SJSA1 (cell line): ENCODE measurements around the gene PRDM16. TPM values are rescaled to one million over a fixed set of nuclear protein-coding genes. Genes with fewer than 3 reads are reported as not detected.

Experiments
- DNase-seq, 2 experiments: peaks; one replicate each; pipeline ENCODE4 v3.0.0-alpha.2; 2015 to 2020; ENCODE audit warnings: low spot score in 2 of 2, low read depth in 1 of 2
- H3K27ac ChIP-seq: fragments of 250-450 bp; sonication (Bioruptor Pico); 2 replicates; pipeline ENCODE4 v1.5.1; 2020; ENCODE audit warnings: mild to moderate bottlenecking, moderate library complexity
- H3K27me3 ChIP-seq: fragments of 250-450 bp; sonication (Bioruptor Pico); replicated peaks from 2 replicates; pipeline ENCODE4 v1.5.1; 2020; ENCODE audit warnings: mild to moderate bottlenecking, moderate library complexity
- H3K36me3 ChIP-seq: fragments of 250-450 bp; sonication (Bioruptor Pico); 2 replicates; pipeline ENCODE4 v1.5.1; 2020; ENCODE audit warnings: mild to moderate bottlenecking
- H3K4me1 ChIP-seq: fragments of 250-450 bp; sonication (Bioruptor Pico); replicated peaks from 2 replicates; pipeline ENCODE4 v1.6.1; 2021; ENCODE audit warnings: mild to moderate bottlenecking
- H3K4me3 ChIP-seq: fragments of 250-450 bp; sonication (Bioruptor Pico); 2 replicates; pipeline ENCODE4 v1.5.1; 2020; ENCODE audit warnings: mild to moderate bottlenecking
- H3K9me3 ChIP-seq: fragments of 250-450 bp; sonication (Bioruptor Pico); replicated peaks from 2 replicates; pipeline ENCODE4 v1.5.1; 2020; ENCODE audit warnings: mild to moderate bottlenecking
- total RNA-seq: library from RNA; depleted of rRNA; stranded (reverse); fragments of >200 nt; shearing (Covaris generic); gene quantifications from 2 replicates; pipeline ENCODE4 v1.2.3, GENCODE V29; 2014

PRDM16 gene
- total RNA-seq, 1 experiment from 2014 or later = 0.05 TPM

DNA sequence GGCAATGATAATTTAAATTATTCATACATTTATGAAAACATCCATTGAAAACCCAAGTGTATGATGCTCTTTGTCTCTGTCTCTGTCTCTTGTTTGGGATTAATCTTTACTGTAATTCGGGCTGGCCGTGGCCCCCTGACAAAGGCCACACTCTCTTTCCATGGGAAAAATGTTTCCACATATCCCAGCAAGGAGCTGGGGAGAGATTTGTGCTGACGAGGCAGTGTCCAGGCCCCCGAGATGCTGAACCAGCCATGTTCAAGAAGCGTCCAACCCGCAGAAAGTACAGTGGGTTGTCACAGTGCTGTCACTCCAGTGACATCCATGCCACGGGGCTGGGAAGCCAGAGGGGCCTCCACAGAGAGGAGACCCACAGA lies 147.0 kb downstream of the PRDM16 start:
- H3K27ac ChIP-seq = no peak overlapping the region

DNA sequence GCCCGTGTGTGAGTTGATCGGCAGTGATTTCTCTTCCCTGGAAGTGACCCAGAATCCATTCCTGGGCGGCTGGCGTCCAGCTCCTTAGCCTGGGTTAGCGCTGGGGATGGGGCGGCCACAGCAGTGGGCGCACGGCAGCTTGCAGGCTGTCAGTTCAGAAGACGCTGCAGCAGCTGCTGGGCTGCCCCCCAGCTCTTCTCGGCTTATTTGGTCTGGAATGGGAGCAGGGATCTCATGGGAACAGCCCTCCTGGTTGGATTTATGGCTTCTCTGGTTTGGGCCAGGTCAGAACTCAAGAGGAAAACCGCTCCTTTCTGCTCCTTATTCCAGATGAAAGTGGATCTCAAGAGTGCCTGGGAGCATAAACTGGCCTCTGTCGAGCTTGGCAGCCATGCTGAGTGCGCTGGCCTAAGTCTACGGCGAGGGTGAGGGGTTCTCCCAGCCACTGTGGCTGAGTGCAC lies 148.2 kb downstream of the PRDM16 start:
- no peaks in the 10 kb centered on the region for H3K27me3 ChIP-seq
- DNase-seq = no peak

More for the DNA sequence above, 147.0 kb downstream of the PRDM16 start:
- no peaks in the 10 kb centered on the region for H3K36me3 ChIP-seq
- no peaks in the 10 kb centered on the region for H3K27me3 ChIP-seq
- no peaks in the 10 kb centered on the region for H3K4me1 ChIP-seq
- DNase-seq = no peak
- no peaks in the 10 kb centered on the region for H3K9me3 ChIP-seq
- H3K4me3 ChIP-seq = no peak overlapping the region

GRCh38 chr1:3217979-3218679 lies 149.1 kb downstream of the PRDM16 start:
- no peaks in the 10 kb centered on the region for H3K4me1 ChIP-seq
- H3K4me3 ChIP-seq = no peak overlapping the region
- no peak for DNase-seq
- no peaks in the 10 kb centered on the region for H3K9me3 ChIP-seq
- no peak overlapping the region for H3K27ac ChIP-seq
- no peaks in the 10 kb centered on the region for H3K36me3 ChIP-seq
- no peaks in the 10 kb centered on the region for H3K27me3 ChIP-seq

More for the DNA sequence above, 148.2 kb downstream of the PRDM16 start:
- Histone ChIP-seq H3K4me1 (no peaks in the 10 kb centered on the region), H3K4me3 (no peak overlapping the region), H3K9me3 (no peaks in the 10 kb centered on the region), H3K36me3 (no peaks in the 10 kb centered on the region), H3K27ac (no peak overlapping the region)

- Histone ChIP-seq H3K27me3 (no peaks in the 10 kb centered on the region), H3K9me3 (no peaks in the 10 kb centered on the region), H3K27ac (no peak overlapping the region), H3K36me3 (no peaks in the 10 kb centered on the region), H3K4me3 (no peak overlapping the region), H3K4me1 (no peaks in the 10 kb centered on the region)
- DNase-seq = no peak
Measured at GRCh38 chr1:3219005-3219790, 150.2 kb downstream of the PRDM16 start.

DNA sequence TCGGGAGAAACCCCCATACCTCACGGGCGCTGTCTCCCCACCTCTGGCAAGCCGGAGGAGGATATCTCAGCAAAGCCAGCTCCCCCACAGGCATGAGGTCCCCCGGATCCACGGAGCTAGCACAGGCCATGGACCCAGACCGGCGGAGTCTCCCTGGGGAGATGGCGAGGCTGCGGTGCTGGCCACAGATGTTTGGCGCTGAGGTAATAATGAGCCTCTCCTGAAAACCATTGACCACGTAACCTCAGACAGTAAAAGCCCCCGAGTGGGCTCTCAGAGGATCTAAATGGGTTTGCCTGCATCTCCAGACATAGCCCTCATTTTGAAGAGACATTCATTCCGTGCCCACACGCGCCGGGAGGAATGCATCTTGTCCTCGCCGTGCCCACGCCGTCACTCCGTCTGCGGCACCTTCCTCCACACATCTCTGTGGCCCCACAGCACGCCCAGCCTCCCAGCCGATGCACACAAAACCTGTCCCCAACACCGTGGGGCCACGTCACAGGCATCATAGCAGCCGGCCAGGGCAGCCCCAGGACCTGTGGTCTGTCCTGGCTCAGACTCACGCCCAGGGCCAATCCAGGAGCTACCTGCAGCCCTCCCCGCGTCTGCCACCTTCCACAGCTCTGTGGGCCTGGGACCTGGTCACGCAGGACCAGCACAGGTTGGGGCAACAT lies 150.9 kb downstream of the PRDM16 start:
- Histone ChIP-seq H3K4me1 (no peaks in the 10 kb centered on the region), H3K9me3 (no peaks in the 10 kb centered on the region), H3K36me3 (no peaks in the 10 kb centered on the region), H3K4me3 (no peak overlapping the region), H3K27ac (no peak overlapping the region), H3K27me3 (no peaks in the 10 kb centered on the region)
- no peak for DNase-seq

- no peak for DNase-seq
- no peaks in the 10 kb centered on the region for H3K27me3 ChIP-seq
Measured at GRCh38 chr1:3221112-3222041, 152.4 kb downstream of the PRDM16 start.

GRCh38 chr1:3222042-3222692 lies 153.2 kb downstream of the PRDM16 start:
- Histone ChIP-seq H3K4me1 (no peaks in the 10 kb centered on the region), H3K4me3 (no peak overlapping the region), H3K36me3 (no peaks in the 10 kb centered on the region), H3K9me3 (no peaks in the 10 kb centered on the region), H3K27me3 (no peaks in the 10 kb centered on the region), H3K27ac (no peak overlapping the region)
- no peak for DNase-seq

More at GRCh38 chr1:3221112-3222041, 152.4 kb downstream of the PRDM16 start:
- Histone ChIP-seq H3K4me3 (no peak overlapping the region), H3K27ac (no peak overlapping the region), H3K4me1 (no peaks in the 10 kb centered on the region), H3K9me3 (no peaks in the 10 kb centered on the region), H3K36me3 (no peaks in the 10 kb centered on the region)

DNA sequence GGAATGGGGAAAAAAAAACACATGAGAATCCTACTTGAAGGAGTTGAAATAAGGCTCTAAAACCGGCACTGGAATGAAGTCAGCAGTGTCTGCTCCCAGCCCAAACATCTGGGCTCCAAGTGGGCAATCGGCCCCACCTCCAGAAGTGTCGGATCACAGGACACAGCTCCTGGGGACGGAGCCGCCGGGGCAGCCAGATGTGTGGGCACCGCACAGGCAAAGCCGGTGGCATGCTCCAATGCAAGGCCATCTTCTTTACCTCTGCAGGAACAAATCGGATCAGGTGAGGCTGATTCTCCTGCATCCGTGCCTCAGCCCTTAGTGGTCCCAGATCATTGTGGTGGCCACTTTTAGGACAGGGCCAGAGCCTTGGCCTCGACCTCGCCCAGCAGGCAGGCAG lies 156.7 kb downstream of the PRDM16 start:
- DNase-seq = no peak
- no peaks in the 10 kb centered on the region for H3K27me3 ChIP-seq

DNA sequence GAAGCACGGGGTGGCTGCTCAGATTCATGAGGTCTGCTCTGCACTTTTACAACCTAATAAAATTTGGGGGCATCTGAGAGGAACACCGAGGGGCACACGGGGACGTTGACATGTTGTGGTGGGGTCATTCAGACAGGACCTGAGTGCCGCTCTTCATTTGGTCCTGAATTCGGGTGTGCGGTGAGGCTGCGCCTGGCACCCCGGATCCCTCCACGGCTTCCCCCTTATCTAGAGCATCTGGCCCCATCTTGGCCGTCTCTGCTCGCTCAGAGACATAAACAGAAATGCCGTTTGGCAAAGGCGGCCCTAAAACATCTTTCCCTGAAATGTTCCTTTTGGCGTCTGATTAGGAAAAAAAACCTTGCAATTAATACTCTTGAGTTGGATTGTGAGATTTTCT lies 157.2 kb downstream of the PRDM16 start:
- Histone ChIP-seq H3K27me3 (no peaks in the 10 kb centered on the region), H3K4me1 (no peaks in the 10 kb centered on the region), H3K27ac (no peak overlapping the region), H3K4me3 (no peak overlapping the region), H3K9me3 (no peaks in the 10 kb centered on the region), H3K36me3 (no peaks in the 10 kb centered on the region)
- no peak for DNase-seq

More for the DNA sequence above, 156.7 kb downstream of the PRDM16 start:
- Histone ChIP-seq H3K27ac (no peak overlapping the region), H3K4me3 (no peak overlapping the region), H3K4me1 (no peaks in the 10 kb centered on the region), H3K9me3 (no peaks in the 10 kb centered on the region), H3K36me3 (no peaks in the 10 kb centered on the region)

DNA sequence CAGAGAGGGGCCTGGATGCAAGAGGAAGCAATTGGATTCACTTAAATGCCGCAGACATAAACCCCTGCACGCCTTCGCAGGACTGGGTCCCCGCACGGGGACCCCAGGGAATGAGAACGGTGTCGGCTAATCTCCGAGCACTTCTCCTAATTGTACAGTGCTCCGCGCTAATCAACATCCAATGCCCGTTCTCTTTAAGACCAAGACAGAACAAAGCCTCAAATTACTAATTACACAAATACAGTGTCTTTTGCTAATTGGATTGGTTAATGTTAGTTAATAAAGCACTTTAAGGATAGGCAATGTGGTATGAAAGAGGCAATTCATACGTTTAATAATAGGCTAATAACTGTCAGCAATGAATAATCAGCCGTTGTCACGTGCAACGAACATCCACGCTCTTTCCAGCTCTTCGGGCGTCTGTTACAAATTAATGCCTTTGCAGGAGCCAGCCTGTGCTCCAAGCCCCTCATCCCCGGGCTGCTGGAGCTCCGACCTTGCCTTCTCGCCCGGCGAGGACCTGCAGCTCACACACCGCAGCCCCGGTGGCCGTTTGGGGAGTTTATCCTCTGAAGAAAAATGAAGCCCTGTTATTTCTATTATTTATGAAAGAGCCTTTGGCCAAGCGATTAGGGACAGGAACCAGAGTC lies 157.8 kb downstream of the PRDM16 start:
- Histone ChIP-seq H3K4me3 (no peak overlapping the region), H3K9me3 (no peaks in the 10 kb centered on the region), H3K36me3 (no peaks in the 10 kb centered on the region), H3K27me3 (no peaks in the 10 kb centered on the region), H3K4me1 (no peaks in the 10 kb centered on the region), H3K27ac (no peak overlapping the region)
- no peak for DNase-seq

DNA sequence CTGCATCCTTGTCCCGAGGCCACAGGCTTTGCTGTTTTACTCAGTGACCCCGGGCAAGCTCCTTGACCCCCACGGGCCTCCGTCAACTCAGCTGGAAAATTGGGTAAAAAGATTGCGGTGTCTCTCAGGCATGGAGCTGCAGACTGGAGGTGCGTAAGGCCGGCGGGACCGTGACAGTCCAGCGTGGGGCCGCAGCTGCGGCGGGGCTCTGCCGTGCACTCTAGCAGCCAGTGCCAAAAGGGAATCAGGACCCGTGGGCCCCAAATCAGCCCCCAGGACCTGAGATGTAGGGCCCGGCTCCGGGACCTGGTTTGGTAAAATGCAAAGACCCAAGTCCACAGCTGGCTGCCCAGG lies 158.3 kb downstream of the PRDM16 start:
- no peaks in the 10 kb centered on the region for H3K36me3 ChIP-seq
- H3K27me3 ChIP-seq = no peaks in the 10 kb centered on the region
- H3K4me3 ChIP-seq = no peak overlapping the region
- DNase-seq = no peak
- H3K9me3 ChIP-seq = no peaks in the 10 kb centered on the region
- H3K4me1 ChIP-seq = no peaks in the 10 kb centered on the region
- H3K27ac ChIP-seq = no peak overlapping the region

DNA sequence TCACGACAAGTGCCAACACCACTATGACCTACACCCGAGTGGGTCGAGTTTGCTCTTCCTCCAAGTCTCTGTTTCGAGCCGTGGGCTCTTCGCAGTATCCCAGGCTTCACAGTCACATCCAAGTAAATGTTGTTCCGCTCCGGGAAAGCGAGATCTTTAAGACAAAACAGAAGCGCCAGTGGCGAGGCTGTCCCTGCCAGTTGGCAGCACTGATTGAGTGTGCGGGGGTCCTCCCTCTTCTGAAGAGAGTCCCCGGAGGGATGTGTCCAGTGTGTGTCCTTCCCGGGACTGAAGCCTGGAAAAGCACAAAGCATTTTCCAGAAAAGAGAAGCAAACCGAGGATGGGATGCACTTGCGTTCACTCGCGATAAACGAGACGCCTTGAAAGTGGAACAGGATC lies 158.9 kb downstream of the PRDM16 start:
- Histone ChIP-seq H3K36me3 (no peaks in the 10 kb centered on the region), H3K4me1 (no peaks in the 10 kb centered on the region), H3K27ac (no peak overlapping the region), H3K9me3 (no peaks in the 10 kb centered on the region), H3K27me3 (no peaks in the 10 kb centered on the region), H3K4me3 (no peak overlapping the region)
- DNase-seq = no peak
